ENCODE measurements around the gene CFAP45. TPM values are rescaled to one million over a fixed set of nuclear protein-coding genes. Genes with fewer than 3 reads are reported as not detected.

Gene CFAP45
- total RNA-seq, 1 donor from 2014 or later, result 1.0 TPM

Small RNAs within 50 kb of the gene (microRNA-seq; reads per million reads assigned to microRNA genes)
- gene MIR4259 (ENCODE audit: unreplicated experiment), result not detected

Other genes with a start within 250 kb of the CFAP45 start
- not detected for gene CRP, start 185.6 kb downstream of the CFAP45 start, total RNA-seq (ENCODE audit: unreplicated experiment)
- 38.7 TPM for gene DUSP23, start 119.2 kb downstream of the CFAP45 start, total RNA-seq (ENCODE audit: unreplicated experiment)
- gene FCRL6, start 97.8 kb downstream of the CFAP45 start, total RNA-seq (ENCODE audit: unreplicated experiment), result not detected
- not detected for gene SLAMF8, start 73.3 kb downstream of the CFAP45 start, total RNA-seq (ENCODE audit: unreplicated experiment)
- not detected for gene VSIG8, start 37.5 kb downstream of the CFAP45 start, total RNA-seq (ENCODE audit: unreplicated experiment)
- gene TAGLN2, start 25.3 kb upstream of the CFAP45 start, total RNA-seq (ENCODE audit: unreplicated experiment), result 95.2 TPM
- 2.2 TPM for gene IGSF9, start 45.4 kb upstream of the CFAP45 start, total RNA-seq (ENCODE audit: unreplicated experiment)
- gene SLAMF9, start 54.1 kb upstream of the CFAP45 start, total RNA-seq (ENCODE audit: unreplicated experiment), result not detected
- gene PIGM, start 131.8 kb upstream of the CFAP45 start, total RNA-seq (ENCODE audit: unreplicated experiment), result 6.0 TPM
- not detected for gene KCNJ10, start 170.0 kb upstream of the CFAP45 start, total RNA-seq (ENCODE audit: unreplicated experiment)
- gene KCNJ9, start 181.4 kb upstream of the CFAP45 start, total RNA-seq (ENCODE audit: unreplicated experiment), result 0.05 TPM
- 17.2 TPM for gene IGSF8, start 198.5 kb upstream of the CFAP45 start, total RNA-seq (ENCODE audit: unreplicated experiment)
- 0.49 TPM for gene ATP1A2, start 215.6 kb upstream of the CFAP45 start, total RNA-seq (ENCODE audit: unreplicated experiment)